IPS-NIHi11 (cell line): Measurements from ENCODE around the gene TGFBR3L.
"Not testable (repeated sequence)": the region's sequence is repeated elsewhere in the genome, so short reads cannot be mapped to it uniquely, and the experiment has no call there.

ENCODE experiments used
- DNase-seq: peaks from one replicate; pipeline ENCODE4 v3.0.0; 2012; ENCODE audit warnings: mixed read lengths, low spot score

TGFBR3L gene

DNA sequence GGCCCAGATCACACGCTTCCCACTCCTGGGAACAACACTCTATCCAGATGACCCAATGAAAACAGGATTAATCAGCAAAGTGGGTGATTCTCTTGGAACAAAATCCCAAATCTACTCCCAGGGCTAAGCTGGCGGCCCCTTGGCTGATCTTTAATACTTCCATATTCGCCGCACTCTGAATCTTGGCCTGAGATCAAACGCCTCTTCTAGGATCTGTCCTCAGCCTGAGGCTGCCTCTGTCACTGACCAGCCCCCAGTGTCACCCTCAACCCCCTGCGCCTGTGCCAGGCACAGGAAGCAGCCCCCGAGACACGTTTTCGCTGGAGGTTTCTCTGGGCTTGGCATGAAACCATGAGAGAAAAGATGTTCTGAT lies 13.7 kb downstream of the TGFBR3L start:
- DNase-seq: no peak

DNA sequence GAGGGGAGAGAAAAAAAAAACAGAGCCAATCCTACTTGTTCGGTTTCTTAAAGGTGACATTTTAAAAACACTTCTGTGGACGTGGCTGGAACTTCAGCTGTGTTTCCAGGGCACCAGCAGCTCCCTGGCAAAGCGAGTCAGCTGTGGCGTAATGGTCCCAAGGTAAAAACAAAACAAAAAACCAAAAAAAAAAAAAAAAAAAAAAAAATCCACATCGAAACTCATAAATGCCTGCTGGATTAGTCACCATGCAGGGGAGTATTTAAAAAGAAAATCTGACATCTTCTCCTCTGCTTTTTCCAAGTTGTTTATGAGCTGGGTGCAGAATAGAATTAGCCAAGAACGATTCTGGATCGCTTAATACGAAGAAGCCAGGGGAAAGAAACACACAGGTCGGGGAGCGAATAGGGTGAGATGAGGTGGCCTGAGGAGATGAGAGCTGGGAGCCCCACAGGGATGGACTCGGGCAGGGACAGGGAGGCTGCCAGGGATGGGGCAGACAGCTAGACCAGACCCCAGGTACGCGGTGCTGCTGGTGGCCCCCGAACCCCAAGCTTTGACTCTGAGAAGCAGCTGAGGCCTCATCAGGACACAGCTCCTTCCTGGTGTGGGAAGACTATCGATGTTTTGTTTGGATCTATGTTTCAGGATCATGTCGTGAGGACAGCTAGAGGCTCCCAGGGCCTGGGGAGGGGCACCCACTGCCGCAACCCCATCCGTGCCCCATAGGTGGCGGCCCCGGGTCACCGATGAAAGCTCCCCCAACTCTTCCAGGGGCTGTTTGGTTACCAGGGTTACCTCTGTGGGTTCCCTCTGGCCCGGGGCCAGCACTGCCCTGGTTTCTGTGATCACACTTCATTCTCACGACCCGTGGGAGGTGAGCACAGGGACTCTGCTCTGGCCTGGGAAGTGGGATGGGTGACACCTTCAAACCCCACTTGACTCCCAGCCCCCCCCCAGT lies 14.4 kb downstream of the TGFBR3L start:
- DNase-seq: peak; percentile 78

DNA sequence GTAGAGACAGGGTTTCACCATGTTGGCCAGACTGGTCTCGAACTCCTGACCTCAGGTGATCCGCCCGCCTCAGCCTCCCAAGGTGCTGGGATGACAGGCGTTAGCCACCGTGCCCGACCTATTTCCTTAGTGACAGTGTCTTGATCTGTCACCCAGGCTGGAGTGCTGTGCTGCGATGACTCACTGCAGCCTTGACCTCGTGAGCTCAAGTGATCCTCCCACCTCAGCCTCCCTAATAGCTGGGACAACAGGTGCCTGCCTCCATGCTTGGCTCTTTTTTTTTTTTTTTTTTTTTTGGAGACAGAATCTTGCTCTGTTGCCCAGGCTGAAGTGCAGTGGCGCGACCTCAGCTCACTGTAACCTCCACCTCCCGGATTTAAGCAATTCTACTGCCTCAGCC lies 15.4 kb downstream of the TGFBR3L start:
- DNase-seq: not testable (repeated sequence)

DNA sequence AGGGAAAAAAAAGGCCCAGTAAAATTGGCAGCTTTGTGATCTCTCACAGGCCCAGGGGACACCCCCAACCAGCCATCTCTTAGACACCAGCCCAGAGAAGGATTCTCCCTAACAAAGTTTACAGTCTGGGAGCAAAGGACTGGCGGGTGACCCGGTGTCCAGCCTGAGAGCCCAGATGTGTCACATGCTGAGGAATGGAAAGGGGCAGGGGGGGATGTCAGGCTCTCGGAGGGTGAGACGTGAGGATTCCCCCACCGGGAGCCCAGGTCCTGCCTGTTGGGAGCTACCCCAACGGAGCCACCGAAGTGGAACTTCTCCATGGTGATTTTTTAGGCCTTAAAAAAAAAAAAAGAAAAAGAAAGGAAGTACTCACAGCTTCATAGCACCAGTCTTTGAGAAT lies 16.1 kb downstream of the TGFBR3L start:
- DNase-seq: no peak

GRCh38 chr19:7931221-7932061 lies 16.8 kb downstream of the TGFBR3L start:
- DNase-seq: no peak

DNA sequence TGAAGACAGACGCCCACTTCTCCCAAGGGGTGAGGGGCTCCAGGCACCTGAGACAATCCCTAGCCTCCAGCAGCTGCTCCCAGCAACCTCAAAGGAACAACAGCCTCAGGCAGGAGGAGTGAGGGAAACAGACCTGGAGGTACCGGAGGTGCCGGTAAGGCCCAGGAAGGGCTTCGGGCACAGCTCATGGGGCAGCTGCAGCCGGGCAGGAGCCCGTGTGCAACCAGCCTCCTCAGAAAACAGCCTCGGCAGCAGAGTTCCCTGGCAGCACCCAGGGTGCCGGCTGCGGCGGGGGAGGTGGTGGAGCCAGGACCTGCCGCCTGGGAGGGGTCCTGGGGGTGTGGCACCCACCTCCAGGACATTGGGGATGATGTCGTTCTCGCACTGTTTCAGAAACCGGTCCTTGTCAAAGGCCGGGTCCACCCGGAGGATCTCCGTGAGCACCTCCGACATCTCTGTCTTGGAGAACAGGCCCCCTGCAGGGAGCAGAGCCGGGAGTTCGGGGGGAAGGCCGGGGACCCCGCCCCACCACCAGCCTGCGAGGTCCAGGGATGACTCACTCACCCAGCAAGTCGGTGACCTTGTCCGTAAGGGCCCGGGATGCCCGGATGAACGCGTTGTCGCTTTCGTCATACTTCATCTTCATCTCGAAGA lies 17.8 kb downstream of the TGFBR3L start:
- DNase-seq: no peak

DNA sequence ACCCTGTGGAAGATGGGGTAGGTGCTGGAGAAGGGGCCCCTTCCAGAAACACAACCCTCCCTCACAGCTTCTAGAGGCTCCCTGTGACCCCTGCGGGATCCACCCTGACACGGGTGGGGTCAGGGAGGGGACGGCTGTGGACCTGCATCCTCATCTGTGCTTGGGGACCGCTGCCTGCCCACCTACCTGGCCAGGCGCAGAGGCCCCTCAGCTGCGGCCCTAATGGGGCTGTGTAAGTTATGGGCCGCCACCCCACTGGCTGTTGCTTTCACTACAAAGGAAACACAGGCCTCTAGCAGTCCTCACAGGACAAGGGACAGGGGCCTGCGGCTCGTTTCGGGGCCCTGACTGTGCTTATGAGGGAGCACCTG lies 18.3 kb downstream of the TGFBR3L start:
- DNase-seq: no peak

DNA sequence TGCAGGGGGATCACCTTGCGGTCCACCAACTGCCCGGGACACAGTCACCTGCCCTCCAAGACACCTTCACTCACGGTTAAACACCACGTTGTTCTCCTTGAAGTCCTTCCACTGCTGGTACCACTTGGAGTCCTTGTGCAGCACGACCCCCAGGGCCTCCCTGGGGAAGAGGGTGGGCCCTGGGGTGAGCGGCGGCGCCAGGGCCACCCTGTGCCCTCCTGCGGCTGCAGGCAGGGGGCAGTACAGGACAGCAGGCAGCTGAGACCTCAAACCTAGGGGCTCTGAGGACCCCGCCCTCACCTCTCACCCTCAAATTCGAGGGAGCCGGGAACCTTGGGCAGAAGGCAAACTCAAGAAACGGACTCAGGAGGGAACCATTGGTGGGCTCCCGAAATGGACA lies 18.8 kb downstream of the TGFBR3L start:
- no peak for DNase-seq

DNA sequence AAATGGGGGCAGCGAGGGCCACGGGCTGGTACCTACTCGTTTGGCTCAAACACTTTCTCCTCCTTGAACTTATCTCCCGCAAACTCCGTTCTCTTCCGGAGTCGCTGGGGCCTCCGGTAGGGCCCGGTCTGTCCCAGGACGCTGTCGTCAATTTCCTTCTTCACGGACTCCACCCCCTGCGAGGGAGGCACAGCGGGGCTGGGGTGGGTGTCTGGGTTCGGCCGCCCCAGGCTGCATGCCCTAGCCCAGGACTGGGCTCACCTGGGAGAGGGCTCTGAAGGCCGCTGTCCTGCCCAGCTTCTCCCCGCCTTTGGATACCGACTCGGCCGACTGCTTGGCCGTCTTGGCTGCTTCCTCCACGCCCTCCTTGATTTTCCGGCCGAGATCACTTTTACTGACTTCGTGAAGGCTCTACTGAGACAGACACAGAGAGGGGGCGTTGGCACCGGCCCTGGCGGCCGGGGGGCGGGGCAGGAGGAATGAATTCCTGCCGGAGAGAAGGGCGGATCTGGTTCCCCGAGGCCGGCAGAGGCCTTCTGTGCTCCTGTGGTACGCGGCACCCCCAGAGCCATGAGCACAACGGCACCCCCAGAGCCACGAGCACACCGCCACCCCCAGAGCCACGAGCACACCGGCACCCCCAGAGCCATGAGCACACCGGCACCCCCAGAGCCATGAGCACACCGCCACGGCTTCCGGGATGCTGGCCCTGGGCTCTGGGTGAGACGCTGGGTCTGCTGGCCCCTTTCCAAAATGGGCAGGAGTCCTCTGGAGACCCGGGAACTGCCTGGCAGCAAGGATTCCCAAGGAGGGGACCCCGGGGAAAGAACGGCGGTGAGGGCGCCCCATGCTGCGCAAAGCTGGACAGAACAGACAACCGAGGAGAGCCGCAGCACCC lies 19.4 kb downstream of the TGFBR3L start:
- DNase-seq: no peak

GRCh38 chr19:7934766-7935165 lies 20.1 kb downstream of the TGFBR3L start:
- DNase-seq: no peak

DNA sequence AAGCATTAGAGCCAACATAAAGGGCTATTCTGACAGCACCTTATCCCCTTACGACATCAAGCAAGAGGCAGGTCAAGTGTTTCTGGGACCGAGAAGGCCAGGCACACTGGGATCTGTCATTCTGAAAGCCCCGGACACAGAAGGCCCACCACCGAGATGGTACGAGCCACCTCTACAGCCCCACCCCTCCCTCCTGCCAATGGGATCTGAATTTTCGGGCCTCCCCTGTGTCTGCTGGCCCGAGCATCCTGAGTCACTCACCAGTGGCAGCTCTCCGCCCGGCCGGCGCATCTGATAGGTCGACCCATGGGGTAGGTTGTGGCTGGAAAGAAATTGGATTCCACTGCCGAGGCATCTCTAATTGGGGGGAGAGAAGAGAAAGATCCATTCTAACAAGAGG lies 26.2 kb downstream of the TGFBR3L start:
- DNase-seq: no peak

GRCh38 chr19:7941895-7942596 lies 27.4 kb downstream of the TGFBR3L start:
- DNase-seq: no peak

DNA sequence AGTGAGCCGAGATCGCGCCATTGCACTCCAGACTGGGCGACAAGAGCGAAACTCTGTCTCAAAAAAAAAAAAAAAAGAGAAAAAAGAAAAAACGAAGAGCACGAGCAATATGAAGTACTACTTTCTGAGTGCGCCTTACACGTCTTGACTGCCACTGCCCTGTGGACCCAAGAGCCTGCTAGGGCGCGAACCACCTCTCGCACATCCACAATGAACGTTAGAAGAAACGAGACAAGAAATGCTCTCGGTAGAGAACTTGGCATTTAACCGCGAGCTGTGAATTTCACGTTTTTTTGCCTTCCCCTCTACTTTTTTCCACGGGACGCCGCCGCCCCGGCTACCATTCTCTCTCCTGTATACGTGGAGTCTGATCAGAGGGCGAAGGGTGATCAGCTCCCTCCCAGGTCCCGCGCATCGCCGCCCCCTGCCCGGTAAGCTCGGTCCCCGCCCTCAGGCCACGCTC lies 28.4 kb downstream of the TGFBR3L start:
- no peak for DNase-seq

GRCh38 chr19:7943444-7944176 lies 29.0 kb downstream of the TGFBR3L start, which contains the start of gene TIMM44:
Gene TIMM44 (minus strand): TSS chr19:7943666. CDS start chr19:7943651, 15 bp downstream.
- DNase-seq: peak; percentile 97

DNA sequence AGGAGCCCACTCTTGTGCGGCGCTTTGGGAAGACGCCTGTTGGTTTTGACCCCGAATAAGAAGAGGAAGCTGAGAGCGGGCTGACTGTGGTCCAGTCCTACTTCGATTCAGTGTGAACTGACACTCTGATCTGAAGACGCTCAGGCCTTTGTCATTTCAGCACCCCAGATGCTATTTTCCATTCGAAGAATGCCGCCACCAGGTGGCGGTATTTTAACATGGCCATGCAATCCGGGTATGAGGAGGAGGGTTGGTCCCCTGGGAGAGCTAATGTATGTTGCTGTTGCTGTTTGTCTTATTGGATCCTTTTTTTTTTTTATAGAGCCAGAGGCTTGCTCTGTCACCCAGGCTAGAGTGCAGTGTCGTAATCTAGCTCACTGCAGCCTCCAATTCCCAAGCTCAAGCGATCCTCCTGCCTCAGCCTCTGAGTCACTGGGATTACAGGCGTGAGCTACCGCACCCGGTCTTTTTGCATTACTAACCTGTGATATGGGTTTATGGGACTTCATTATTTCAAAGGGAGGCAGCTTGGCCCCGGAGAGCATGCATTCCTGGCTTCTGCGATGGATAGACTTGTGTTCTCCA lies 29.6 kb downstream of the TGFBR3L start:
- peak; percentile 75 for DNase-seq

DNA sequence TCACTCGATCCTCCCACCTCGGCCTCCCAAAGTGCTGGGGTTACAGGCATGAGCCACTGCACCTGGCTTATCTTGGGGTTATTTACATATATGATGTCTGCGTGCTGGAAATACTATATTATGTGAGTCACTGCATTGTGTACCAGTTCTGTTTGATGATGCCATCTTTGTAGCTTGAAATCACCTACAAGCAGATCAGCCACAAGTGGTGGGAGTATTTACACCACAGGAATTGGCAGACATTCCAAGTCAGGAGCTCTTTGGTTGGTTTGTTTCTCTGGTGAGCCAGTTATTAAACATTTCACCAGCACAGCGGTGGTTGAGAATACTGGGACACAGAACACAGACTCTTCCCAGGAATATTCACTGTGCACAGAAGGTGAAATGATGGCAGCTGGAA lies 33.3 kb downstream of the TGFBR3L start:
- no peak for DNase-seq

- DNase-seq: no peak
These were observed 38.4 kb downstream of the TGFBR3L start for GRCh38 chr19:7953060-7953459.

GRCh38 chr19:7953576-7953975 lies 38.9 kb downstream of the TGFBR3L start:
- no peak for DNase-seq

DNA sequence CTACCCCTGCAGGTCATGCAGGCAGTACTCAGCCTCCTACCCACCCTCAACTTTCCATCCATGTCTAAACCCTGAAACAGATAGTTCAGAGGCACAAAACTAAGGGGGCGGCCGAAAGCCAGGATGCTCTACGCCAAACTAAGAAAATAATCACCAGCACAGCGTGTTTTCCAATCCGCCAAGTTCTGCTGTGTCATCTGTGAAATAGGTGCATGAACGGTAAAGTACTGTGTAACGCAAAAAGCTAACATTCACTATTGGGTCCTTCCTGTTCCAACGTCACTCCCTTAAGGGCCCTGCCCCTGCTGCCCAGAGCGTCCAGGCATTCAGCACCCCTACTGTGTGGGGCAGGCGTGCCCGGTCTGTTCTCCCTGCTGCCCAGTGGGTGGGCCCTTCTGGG lies 41.1 kb downstream of the TGFBR3L start:
- DNase-seq: no peak

- no peak for DNase-seq
These were observed 44.6 kb downstream of the TGFBR3L start for GRCh38 chr19:7959211-7959610.
